Measurements from ENCODE around the gene POLA1.

The POLA1 gene

GRCh38 chrX:25009407-25009806 is 315.7 kb downstream of the POLA1 start:
- no peak for DNase-seq (ENCODE audit: low read depth)

DNA sequence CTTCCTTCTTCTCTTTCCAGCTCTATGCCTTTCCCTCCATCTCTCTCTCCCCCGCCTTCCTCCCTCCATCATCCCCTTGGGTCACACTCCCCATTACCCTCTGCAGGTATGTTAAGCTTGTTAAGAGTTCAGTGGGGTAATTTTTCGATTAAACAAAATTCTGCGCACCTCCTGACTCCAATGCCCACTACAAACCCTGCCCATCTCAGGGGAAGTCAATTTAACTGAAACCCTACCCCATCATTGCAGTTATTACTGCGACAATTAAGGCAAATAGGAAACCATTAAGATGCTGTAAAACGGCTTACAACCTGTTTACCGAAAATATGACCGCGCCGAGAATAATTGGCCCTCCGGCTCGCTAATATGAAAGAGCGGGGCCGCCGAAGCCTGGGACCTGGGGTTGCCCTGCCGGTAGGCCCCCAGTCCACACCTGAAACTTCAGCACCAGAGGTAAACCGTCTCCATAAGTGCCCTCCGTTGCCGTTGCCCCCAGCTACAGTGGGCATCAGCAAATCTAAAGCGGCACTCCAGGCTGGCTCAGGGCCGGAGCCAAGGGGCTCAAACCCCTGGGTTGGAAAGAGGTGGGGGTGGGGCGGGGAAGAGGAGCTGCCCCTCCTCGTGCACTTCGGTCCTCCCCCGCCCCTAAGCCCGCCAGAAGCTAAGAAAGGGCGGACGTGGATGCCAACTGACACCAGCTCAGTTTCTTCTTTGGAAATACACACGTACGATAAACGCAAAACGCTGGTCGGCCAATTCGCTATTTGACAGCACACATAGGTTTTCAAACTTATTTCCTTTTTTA is 317.3 kb downstream of the POLA1 start:
- no peak for DNase-seq (ENCODE audit: low read depth)

- no peak for DNase-seq (ENCODE audit: low read depth)
Measured at GRCh38 chrX:25011589-25012432, 318.1 kb downstream of the POLA1 start.

DNA sequence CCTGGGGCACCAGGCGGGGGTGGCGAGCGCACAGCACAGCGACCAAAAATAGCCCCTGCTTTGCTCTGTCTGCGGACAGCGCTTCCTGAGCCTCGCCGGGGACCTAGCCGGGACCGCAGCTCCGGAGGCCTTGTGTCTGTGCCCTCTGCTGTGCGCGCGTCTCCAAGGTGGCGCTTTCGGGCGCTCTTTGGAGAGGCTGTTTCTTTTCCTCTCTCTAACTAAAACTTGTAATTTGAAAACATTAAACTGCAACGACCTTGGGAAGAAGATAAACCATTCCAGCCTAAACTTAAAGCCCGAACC is 318.7 kb downstream of the POLA1 start:
- no peak for DNase-seq (ENCODE audit: low read depth)

- no peak for DNase-seq (ENCODE audit: low read depth)
Measured at GRCh38 chrX:25012793-25013631, 319.3 kb downstream of the POLA1 start.

DNA sequence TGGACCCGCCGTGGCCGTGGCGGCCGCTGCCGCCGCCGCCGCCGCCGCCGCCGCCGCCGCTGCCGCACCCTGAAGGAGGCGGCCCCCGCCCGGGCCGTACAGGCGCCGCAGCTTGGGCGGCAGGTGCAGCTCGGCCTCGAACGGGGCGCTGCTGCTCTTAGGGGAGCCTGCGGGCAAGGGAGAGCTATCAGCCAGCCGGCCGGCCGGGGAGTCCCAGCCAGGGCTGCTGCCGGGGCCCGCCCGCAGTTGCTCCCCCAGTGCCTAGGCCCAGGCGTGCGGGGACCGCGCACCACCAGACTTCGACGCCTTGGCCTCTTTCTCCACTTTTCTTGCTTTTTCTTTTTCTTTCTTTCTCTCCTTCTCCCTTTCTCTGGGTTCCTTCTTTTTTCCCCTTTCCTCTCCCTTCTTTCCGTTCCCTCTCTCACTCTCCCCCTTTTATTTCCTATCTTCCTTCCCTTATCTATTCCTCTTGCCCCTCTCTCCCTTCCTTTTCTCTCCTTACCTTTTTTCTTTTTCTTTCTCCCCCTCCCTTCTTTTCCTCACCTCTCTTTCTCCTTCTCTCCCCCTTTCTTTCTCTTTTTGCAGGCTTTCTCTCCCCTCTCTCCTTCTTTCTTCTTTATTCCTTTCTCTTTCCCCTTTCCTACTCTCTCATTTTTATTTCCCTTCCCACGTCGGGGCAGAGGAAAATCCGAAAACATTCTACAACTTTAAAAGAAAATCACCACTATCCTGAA is 320.1 kb downstream of the POLA1 start:
- no peak for DNase-seq (ENCODE audit: low read depth)

DNA sequence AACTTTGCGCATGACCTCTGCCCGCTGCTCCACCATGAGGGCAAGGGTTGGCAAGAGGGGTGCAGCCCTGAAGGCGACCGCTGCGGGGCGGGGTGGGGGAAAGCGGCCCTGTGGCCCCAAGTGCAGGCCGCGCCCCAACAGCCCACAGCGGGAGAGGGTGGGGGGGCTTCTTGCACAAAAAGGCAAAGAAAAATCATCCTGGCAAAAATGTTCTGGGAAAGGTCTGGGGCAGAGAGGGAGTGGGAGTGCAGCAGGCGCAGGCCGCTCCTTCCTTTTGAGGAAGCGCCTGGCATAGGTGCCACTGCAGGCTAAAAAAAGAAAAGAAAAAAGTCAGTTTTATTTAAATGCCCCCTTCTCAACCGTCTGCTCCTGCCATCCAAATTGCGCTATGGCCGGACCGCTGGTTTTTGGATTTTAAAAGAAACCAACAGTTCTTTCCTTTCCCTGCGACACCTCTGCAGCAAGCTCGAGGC is 320.7 kb downstream of the POLA1 start:
- DNase-seq (ENCODE audit: low read depth): no peak

DNA sequence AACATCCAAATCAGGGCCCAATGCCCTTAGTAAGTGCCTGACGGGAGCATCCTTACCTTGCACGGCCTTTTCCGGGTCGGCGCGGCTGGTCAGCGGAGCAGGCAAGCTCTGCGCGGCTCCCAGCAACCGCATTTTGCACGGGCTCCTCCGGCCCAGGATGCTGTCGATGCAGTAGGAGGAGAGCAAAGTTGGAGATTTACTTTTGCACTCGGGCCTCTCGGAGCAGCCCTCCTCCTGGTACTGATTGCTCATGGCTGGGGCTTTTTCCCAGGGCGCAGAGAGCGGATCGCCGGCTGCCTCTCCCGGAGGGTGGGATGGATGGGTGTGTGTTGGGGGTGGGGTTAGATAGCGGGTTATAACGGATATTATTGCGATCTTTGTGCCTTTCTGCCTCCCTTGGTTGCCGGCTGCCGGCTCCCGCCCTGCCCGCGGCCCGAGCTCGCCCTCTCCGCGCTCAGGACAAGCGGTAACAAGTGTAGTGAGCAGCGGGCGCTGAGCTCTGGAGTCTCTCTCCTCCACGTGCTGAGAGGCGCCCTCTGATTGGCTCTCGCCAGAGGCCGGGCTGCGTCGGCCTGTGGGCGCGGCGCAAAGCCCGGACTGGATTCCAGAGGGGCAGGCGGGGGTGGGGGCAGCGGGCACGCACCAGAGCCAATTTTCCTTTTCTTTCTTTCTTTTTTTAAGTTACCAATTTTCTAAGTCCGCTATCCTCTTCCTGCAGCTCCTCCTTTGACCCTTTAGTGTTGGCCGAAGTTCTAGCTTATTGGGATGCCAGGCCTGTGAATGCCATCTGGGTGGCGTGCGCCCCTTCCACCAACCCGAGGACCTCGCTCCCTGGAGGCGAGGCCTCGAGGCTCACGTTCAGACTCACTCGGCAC is 322.0 kb downstream of the POLA1 start, which contains the start of gene ARX:
ARX (minus strand) TSS at position 480 of the 875 bp plus-strand sequence; CDS start at position 252, 228 bp downstream.
- DNase-seq (ENCODE audit: low read depth): peak; percentile 46

DNA sequence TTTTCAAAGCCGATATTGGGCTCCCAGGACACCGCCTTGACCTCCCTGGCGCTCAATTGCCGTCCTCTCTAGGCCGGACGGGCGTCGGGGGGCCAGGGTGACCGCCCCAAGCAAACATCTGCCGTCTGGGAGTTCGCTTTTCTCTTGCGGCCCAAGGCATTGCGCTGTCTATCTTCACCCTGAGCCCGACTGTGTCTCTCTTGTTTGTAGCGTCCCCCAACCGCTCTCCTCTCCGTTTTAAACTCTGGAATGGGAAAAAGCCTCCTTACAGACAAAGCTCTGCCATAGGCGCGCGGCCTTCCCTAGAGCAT is 322.6 kb downstream of the POLA1 start:
- no peak for DNase-seq (ENCODE audit: low read depth)

- DNase-seq (ENCODE audit: low read depth): no peak
Measured at GRCh38 chrX:25016938-25017598, 323.4 kb downstream of the POLA1 start.

DNA sequence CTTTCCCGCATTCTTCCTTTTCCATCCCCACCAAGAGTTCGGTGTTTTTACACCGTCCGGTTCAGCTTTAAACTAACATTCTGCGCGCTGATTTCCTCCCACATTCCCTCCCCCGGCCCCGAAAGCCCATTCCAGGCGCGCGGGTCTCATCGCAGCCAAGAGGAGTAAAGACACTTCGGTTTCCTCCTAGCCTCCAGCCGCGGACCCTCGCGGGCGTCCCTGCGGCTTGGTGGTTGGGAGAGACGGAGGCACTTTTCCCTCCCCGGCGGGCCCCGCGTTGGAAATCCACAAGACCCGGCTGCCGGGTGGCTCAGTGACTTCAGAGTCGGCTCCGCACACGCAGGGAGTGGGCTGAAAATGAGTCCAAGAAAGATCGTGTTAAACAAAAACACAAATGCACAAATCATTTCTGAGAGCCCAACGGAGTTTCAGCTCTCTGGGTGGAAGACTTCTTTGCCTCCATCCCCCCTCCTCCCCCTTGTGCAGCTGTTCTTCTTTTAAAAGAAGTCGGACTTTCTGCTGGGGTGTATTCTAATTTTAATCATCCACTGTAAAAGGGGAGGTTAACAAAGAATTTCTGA is 324.0 kb downstream of the POLA1 start:
- no peak for DNase-seq (ENCODE audit: low read depth)

- no peak for DNase-seq (ENCODE audit: low read depth)
Measured at GRCh38 chrX:25018682-25019081, 325.0 kb downstream of the POLA1 start.

DNA sequence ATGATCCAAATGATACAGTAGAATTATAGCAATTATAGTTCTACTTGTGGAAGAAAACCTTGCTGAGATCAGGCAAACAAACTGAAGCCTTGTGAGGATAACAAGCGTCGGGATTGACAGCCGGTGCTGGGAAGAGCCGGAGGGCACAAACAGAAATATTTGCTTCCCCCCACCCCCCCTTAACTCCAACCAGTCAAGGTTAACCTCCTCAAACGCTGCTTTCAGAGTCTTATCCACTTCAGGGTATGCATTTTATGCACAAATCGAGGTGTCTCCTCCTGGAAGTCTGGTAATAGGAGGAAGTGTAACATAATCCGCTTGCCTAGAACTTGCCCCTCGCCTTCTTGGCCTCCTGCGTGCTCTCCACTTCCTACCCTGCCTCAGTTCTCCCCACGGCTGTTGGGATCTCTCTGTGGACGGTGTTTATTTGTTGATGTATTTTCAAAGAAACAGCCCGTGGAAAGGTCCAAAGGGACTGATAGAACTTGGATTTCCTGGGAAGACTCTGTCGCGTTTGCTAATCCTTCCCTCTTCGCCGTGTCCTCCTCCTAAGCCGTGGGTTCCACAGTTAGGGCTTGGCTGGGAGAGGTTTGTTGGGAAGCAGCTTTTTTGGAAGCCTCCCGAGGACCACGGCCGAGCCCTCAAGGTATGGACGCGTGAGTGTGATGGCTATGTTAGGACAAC is 326.1 kb downstream of the POLA1 start:
- DNase-seq (ENCODE audit: low read depth): no peak

GRCh38 chrX:25020391-25020904 is 326.7 kb downstream of the POLA1 start:
- DNase-seq (ENCODE audit: low read depth): no peak

GRCh38 chrX:25020905-25021449 is 327.3 kb downstream of the POLA1 start:
- DNase-seq (ENCODE audit: low read depth): no peak

- no peak for DNase-seq (ENCODE audit: low read depth)
Measured at GRCh38 chrX:25022499-25023325, 329.0 kb downstream of the POLA1 start.

DNA sequence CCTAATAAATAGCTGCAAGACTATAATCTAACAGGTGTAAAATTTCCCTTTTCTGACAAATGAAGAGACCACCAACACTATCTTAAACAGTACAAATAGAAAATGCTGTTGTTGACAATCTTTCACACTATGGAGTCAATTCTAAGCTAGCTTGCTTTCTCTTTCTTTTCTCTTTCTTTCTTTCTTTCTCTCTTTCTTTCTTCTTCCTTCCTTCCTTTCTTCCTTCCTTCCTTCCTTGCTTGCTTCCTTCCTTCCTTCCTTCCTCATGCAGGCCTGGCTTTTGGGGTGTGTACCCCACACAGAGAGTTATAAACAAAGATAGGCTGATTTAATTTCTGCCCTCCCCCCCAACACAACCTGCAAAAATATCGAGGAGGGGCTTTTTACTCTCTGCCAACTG is 330.2 kb downstream of the POLA1 start:
- DNase-seq (ENCODE audit: low read depth): no peak

DNA sequence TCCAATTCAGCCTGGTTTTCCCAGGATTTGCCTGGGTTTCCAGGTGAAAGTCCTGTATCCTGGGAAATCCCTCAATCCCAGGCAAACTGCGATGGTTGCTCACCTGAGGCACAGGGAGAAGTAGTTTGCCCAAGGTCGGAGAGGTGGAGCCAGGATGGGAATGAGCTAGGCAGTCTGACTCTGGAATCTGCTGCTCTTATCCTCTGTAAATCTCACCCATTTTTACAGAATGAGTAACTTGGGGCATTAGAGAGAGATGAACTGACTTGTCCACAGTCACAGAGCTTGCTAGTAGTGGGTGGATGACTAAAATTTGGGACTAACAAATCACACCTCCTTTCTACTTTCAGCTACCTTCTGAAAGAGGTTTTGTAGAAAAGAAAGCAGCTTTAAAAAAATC is 331.9 kb downstream of the POLA1 start:
- DNase-seq (ENCODE audit: low read depth): no peak

All from EH (cell line).